DMS153 treated with DMSO at 0.1 percent for 48 hours (cell line): ENCODE results near the gene ATP6AP1.

Experiments
- DNase-seq: peaks from one replicate; lab custom pipeline; 2025; ENCODE audit not compliant: unreplicated experiment; lab: John Stamatoyannopoulos, UW

ATP6AP1 gene

GRCh38 chrX:154446430-154446829, 18.0 kb downstream of the ATP6AP1 start:
- no peak for DNase-seq

- DNase-seq = no peak
These were observed 20.0 kb downstream of the ATP6AP1 start for GRCh38 chrX:154448484-154448883.

GRCh38 chrX:154449618-154450017, 21.1 kb downstream of the ATP6AP1 start:
- DNase-seq = no peak

- DNase-seq = no peak
These were observed 21.8 kb downstream of the ATP6AP1 start for GRCh38 chrX:154450312-154450711.

GRCh38 chrX:154452823-154453222, 24.3 kb downstream of the ATP6AP1 start:
- DNase-seq = no peak

- peak; percentile 11 for DNase-seq
These were observed 29.1 kb downstream of the ATP6AP1 start for GRCh38 chrX:154457491-154458115.

GRCh38 chrX:154458116-154458953, 29.9 kb downstream of the ATP6AP1 start, which contains the start of gene PLXNA3:
TSS of gene PLXNA3 (plus strand) at chrX:154458281. CDS start at chrX:154460184, 1,903 bp downstream.
- DNase-seq = peak; percentile 2

GRCh38 chrX:154458954-154459778, 30.7 kb downstream of the ATP6AP1 start:
- peak; percentile 48 for DNase-seq

- no peak for DNase-seq
These were observed 31.4 kb downstream of the ATP6AP1 start for GRCh38 chrX:154459832-154460231.

GRCh38 chrX:154460326-154460725, 31.8 kb downstream of the ATP6AP1 start:
- DNase-seq = no peak

GRCh38 chrX:154462396-154462795, 33.9 kb downstream of the ATP6AP1 start:
- DNase-seq = no peak

GRCh38 chrX:154463611-154464220, 35.2 kb downstream of the ATP6AP1 start:
- no peak for DNase-seq

- no peak for DNase-seq
These were observed 36.4 kb downstream of the ATP6AP1 start for GRCh38 chrX:154464806-154465365.

- DNase-seq = no peak
These were observed 37.1 kb downstream of the ATP6AP1 start for GRCh38 chrX:154465601-154466000.

- no peak for DNase-seq
These were observed 37.6 kb downstream of the ATP6AP1 start for GRCh38 chrX:154466036-154466435.

- no peak for DNase-seq
These were observed 38.4 kb downstream of the ATP6AP1 start for GRCh38 chrX:154466907-154467306.

- DNase-seq = no peak
These were observed 39.1 kb downstream of the ATP6AP1 start for GRCh38 chrX:154467556-154467955.

- no peak for DNase-seq
These were observed 39.7 kb downstream of the ATP6AP1 start for GRCh38 chrX:154468217-154468616.

GRCh38 chrX:154469114-154469513, 40.6 kb downstream of the ATP6AP1 start:
- no peak for DNase-seq

- DNase-seq = no peak
These were observed 41.4 kb downstream of the ATP6AP1 start for GRCh38 chrX:154469880-154470279.

- DNase-seq = no peak
These were observed 42.0 kb downstream of the ATP6AP1 start for GRCh38 chrX:154470434-154470833.
